Measurements from ENCODE around the gene NUDT5. TPM values are rescaled to one million over a fixed set of nuclear protein-coding genes. Genes with fewer than 3 reads are reported as not detected.

The NUDT5 gene
- total and polyA plus RNA-seq, 4 donors, result 29.7 to 62.3 (median 46.0) TPM

GRCh38 chr10:12207114-12207513, 11.4 kb upstream of the NUDT5 start:
- WGBS (ENCODE audit: insufficient coverage), result no CpG with 5 or more reads among the region's 3 CpGs
- Histone ChIP-seq H3K4me1 (ENCODE audit: control insufficient read depth, insufficient read depth, low read length) (no peaks in the 10 kb centered on the region), H3K27ac (ENCODE audit: low read depth, low read length) (no peak overlapping the region), H3K9me3 (ENCODE audit: control insufficient read depth, insufficient read depth, low read length) (no peaks in the 10 kb centered on the region), H3K36me3 (ENCODE audit: control insufficient read depth, insufficient read depth, low read length) (peaks cover 37% of the 10 kb centered on the region), H3K27me3 (ENCODE audit: control insufficient read depth, insufficient read depth, low read length) (no peaks in the 10 kb centered on the region), H3K4me3 (ENCODE audit: low read depth, low read length) (no peak overlapping the region)
- DNase-seq (ENCODE audit: low read depth in 4 of 6, low spot score in 6 of 6), result no peak

DNA sequence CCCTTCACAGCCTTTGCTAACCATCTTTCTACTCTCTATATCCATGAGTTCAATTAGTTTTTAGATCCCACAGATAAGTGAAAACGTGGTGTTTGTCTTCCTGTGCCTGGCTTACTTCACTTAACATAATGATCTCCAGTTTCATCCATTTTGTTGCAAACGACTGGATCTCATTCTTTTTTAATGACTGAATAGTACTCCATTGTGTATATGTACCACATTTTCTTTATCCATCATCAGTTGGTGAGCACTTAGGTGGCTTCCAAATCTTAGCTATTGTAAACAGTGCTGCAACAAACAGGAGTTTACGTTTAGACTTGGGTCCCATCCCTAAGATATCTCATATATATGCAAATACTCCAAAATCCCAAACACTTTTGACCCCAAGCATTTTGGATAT, 9.4 kb upstream of the NUDT5 start:
- Histone ChIP-seq H3K27ac (ENCODE audit: low read depth, low read length) (no peak overlapping the region), H3K9me3 (ENCODE audit: control insufficient read depth, insufficient read depth, low read length) (no peaks in the 10 kb centered on the region), H3K4me3 (ENCODE audit: low read depth, low read length) (no peak overlapping the region), H3K4me1 (ENCODE audit: control insufficient read depth, insufficient read depth, low read length) (no peaks in the 10 kb centered on the region), H3K27me3 (ENCODE audit: control insufficient read depth, insufficient read depth, low read length) (no peaks in the 10 kb centered on the region), H3K36me3 (ENCODE audit: control insufficient read depth, insufficient read depth, low read length) (peaks cover 31% of the 10 kb centered on the region)
- no CpG with 5 or more reads among the region's 3 CpGs for WGBS (ENCODE audit: insufficient coverage)
- DNase-seq (ENCODE audit: low read depth in 4 of 6, low spot score in 6 of 6), result no peak

GRCh38 chr10:12202226-12202625, 6.5 kb upstream of the NUDT5 start:
- WGBS (ENCODE audit: insufficient coverage), result 92% methylated on average over 2 of the region's 5 CpGs
- Histone ChIP-seq H3K4me1 (ENCODE audit: control insufficient read depth, insufficient read depth, low read length) (peaks cover 3% of the 10 kb centered on the region), H3K27me3 (ENCODE audit: control insufficient read depth, insufficient read depth, low read length) (no peaks in the 10 kb centered on the region), H3K9me3 (ENCODE audit: control insufficient read depth, insufficient read depth, low read length) (no peaks in the 10 kb centered on the region), H3K4me3 (ENCODE audit: low read depth, low read length) (no peak overlapping the region), H3K27ac (ENCODE audit: low read depth, low read length) (no peak overlapping the region), H3K36me3 (ENCODE audit: control insufficient read depth, insufficient read depth, low read length) (peaks cover 27% of the 10 kb centered on the region)
- DNase-seq (ENCODE audit: low read depth in 4 of 6, low spot score in 6 of 6), result no peak

DNA sequence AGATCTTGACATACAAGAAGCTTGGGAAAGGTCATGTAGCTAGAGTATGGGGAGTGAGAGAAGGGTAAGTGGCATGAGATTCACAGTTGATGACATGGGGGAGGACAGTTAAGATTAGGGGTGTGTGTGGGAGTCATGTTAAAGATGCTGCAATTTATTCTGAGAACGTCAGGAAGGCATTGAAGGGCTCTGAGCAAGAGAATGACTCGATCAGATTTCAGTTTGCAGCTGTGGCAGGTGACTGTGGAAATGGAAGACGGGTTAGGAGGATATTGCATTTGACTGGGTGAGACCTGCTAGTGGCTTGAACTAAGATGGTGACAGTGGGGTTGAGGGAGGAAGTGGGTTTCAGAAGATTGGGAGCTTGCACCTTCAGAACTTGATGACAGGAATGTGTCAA, 5.9 kb upstream of the NUDT5 start:
- DNase-seq (ENCODE audit: low read depth in 4 of 6, low spot score in 6 of 6), result no peak
- WGBS (ENCODE audit: insufficient coverage), result 90% methylated on average over 3 of the region's 3 CpGs
- Histone ChIP-seq H3K36me3 (ENCODE audit: control insufficient read depth, insufficient read depth, low read length) (peaks cover 26% of the 10 kb centered on the region), H3K4me1 (ENCODE audit: control insufficient read depth, insufficient read depth, low read length) (peaks cover 3% of the 10 kb centered on the region), H3K9me3 (ENCODE audit: control insufficient read depth, insufficient read depth, low read length) (no peaks in the 10 kb centered on the region), H3K4me3 (ENCODE audit: low read depth, low read length) (no peak overlapping the region), H3K27me3 (ENCODE audit: control insufficient read depth, insufficient read depth, low read length) (no peaks in the 10 kb centered on the region), H3K27ac (ENCODE audit: low read depth, low read length) (no peak overlapping the region)

- WGBS (ENCODE audit: insufficient coverage), result 96% methylated on average over 4 of the region's 5 CpGs
- H3K27me3 ChIP-seq (ENCODE audit: control insufficient read depth, insufficient read depth, low read length), result no peaks in the 10 kb centered on the region
- no peak for DNase-seq (ENCODE audit: low read depth in 4 of 6, low spot score in 6 of 6)
- H3K27ac ChIP-seq (ENCODE audit: low read depth, low read length), result no peak overlapping the region
- no peak overlapping the region for H3K4me3 ChIP-seq (ENCODE audit: low read depth, low read length)
- no peaks in the 10 kb centered on the region for H3K9me3 ChIP-seq (ENCODE audit: control insufficient read depth, insufficient read depth, low read length)
- H3K4me1 ChIP-seq (ENCODE audit: control insufficient read depth, insufficient read depth, low read length), result peaks cover 3% of the 10 kb centered on the region
- peaks cover 23% of the 10 kb centered on the region for H3K36me3 ChIP-seq (ENCODE audit: control insufficient read depth, insufficient read depth, low read length)
These were observed 5.2 kb upstream of the NUDT5 start for GRCh38 chr10:12200850-12201249.

DNA sequence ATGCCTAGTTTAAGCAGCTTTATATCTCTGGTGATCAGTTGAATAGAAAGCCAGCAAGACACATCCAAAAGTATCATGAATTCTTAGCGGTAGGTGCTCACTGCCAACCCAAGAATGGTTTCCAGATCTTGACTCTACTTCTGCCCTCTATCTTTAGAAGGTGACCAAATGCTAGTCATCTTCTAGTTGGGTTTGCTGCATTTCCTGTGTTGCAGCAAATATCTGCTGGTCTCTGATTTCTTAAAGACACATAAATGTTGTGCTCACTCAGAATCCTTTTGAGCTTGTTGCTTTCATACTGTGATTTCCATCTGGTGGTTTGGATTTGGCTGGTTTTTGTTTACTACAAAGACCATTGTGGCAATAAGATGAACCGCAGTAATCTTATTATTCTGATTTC, 2.5 kb upstream of the NUDT5 start:
- Histone ChIP-seq H3K36me3 (ENCODE audit: control insufficient read depth, insufficient read depth, low read length) (peaks cover 19% of the 10 kb centered on the region), H3K27ac (ENCODE audit: low read depth, low read length) (no peak overlapping the region), H3K4me3 (ENCODE audit: low read depth, low read length) (no peak overlapping the region), H3K9me3 (ENCODE audit: control insufficient read depth, insufficient read depth, low read length) (no peaks in the 10 kb centered on the region), H3K4me1 (ENCODE audit: control insufficient read depth, insufficient read depth, low read length) (peaks cover 8% of the 10 kb centered on the region), H3K27me3 (ENCODE audit: control insufficient read depth, insufficient read depth, low read length) (no peaks in the 10 kb centered on the region)
- WGBS (ENCODE audit: insufficient coverage), result no CpG with 5 or more reads among the region's 2 CpGs
- no peak for DNase-seq (ENCODE audit: low read depth in 4 of 6, low spot score in 6 of 6)

GRCh38 chr10:12196531-12197211, 980 bp upstream of the NUDT5 start:
- no peaks in the 10 kb centered on the region for H3K27me3 ChIP-seq (ENCODE audit: control insufficient read depth, insufficient read depth, low read length)
- H3K9me3 ChIP-seq (ENCODE audit: control insufficient read depth, insufficient read depth, low read length), result no peaks in the 10 kb centered on the region
- 20% methylated on average over 1 of the region's 15 CpGs for WGBS (ENCODE audit: insufficient coverage)
- H3K36me3 ChIP-seq (ENCODE audit: control insufficient read depth, insufficient read depth, low read length), result peaks cover 10% of the 10 kb centered on the region
- H3K27ac ChIP-seq (ENCODE audit: low read depth, low read length), result peak overlapping the region; percentile 93
- DNase-seq (ENCODE audit: low read depth in 4 of 6, low spot score in 6 of 6), result peak in 1 of 6 donors; percentile 2
- H3K4me1 ChIP-seq (ENCODE audit: control insufficient read depth, insufficient read depth, low read length), result peaks cover 8% of the 10 kb centered on the region
- H3K4me3 ChIP-seq (ENCODE audit: low read depth, low read length), result peak overlapping the region; percentile 93

- WGBS (ENCODE audit: insufficient coverage), result under 1% methylated on average over 12 of the region's 12 CpGs
- peak overlapping the region; percentile 93 for H3K4me3 ChIP-seq (ENCODE audit: low read depth, low read length)
- DNase-seq (ENCODE audit: low read depth in 4 of 6, low spot score in 6 of 6), result peak in 2 of 6 donors; percentile 1 to 26
These were observed 449 bp downstream of the NUDT5 start for GRCh38 chr10:12195281-12195602.

DNA sequence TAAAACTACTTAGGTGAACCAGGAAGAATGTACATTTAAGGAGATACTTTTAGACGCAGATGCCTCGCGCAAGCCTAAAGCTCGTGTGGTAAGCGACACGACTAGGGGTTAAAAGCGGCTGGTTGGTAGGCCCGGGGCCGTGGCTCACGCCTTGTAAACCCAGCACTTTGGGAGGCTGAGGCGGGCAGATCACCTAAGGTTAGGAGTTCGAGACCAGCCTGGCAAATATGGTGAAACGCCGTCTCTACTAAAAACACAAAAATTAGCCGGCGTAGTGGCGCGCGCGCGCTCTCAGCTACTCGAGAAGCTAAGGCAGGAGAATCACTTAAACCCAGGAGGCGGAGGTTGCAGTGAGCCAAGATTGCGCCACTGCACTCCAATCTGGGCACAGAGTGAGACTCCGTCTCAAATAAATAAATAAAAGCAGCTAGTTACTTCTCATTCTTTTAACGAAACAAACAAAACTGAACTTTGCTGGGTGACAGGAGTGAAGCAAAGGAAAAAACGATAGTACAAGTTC, 879 bp downstream of the NUDT5 start:
- peak in 1 of 6 donors; percentile 27 for DNase-seq (ENCODE audit: low read depth in 4 of 6, low spot score in 6 of 6)
- WGBS (ENCODE audit: insufficient coverage), result 3% methylated on average over 25 of the region's 27 CpGs
- Histone ChIP-seq H3K36me3 (ENCODE audit: control insufficient read depth, insufficient read depth, low read length) (no peaks in the 10 kb centered on the region), H3K9me3 (ENCODE audit: control insufficient read depth, insufficient read depth, low read length) (no peaks in the 10 kb centered on the region), H3K27ac (ENCODE audit: low read depth, low read length) (peak overlapping the region; percentile 93), H3K27me3 (ENCODE audit: control insufficient read depth, insufficient read depth, low read length) (no peaks in the 10 kb centered on the region), H3K4me1 (ENCODE audit: control insufficient read depth, insufficient read depth, low read length) (peaks cover 8% of the 10 kb centered on the region), H3K4me3 (ENCODE audit: low read depth, low read length) (peak overlapping the region; percentile 93)

More at GRCh38 chr10:12195281-12195602, 449 bp downstream of the NUDT5 start:
- no peaks in the 10 kb centered on the region for H3K9me3 ChIP-seq (ENCODE audit: control insufficient read depth, insufficient read depth, low read length)
- no peaks in the 10 kb centered on the region for H3K36me3 ChIP-seq (ENCODE audit: control insufficient read depth, insufficient read depth, low read length)
- no peaks in the 10 kb centered on the region for H3K27me3 ChIP-seq (ENCODE audit: control insufficient read depth, insufficient read depth, low read length)
- peaks cover 8% of the 10 kb centered on the region for H3K4me1 ChIP-seq (ENCODE audit: control insufficient read depth, insufficient read depth, low read length)
- H3K27ac ChIP-seq (ENCODE audit: low read depth, low read length), result peak overlapping the region; percentile 93

DNA sequence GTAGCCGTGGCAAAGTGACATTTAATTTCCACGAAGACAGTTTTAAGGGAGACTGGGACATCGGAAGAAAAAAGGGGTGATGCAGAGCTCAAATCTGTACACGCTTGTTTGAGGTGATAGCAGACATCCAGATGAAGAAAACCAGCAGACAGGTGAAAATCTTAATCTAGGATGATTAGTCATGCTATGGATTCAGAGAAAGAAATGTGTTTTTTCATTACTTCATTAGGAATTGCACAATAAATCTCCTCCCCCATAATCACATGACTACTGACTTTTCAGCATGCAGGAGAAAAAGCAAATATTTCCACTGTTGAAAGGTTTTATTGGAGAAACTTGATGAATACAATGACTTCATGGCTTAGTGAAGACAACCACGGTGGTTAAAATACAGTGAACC, 2.5 kb downstream of the NUDT5 start:
- WGBS (ENCODE audit: insufficient coverage), result 96% methylated on average over 4 of the region's 5 CpGs
- H3K9me3 ChIP-seq (ENCODE audit: control insufficient read depth, insufficient read depth, low read length), result no peaks in the 10 kb centered on the region
- peaks cover 8% of the 10 kb centered on the region for H3K4me1 ChIP-seq (ENCODE audit: control insufficient read depth, insufficient read depth, low read length)
- H3K27me3 ChIP-seq (ENCODE audit: control insufficient read depth, insufficient read depth, low read length), result no peaks in the 10 kb centered on the region
- no peak overlapping the region for H3K27ac ChIP-seq (ENCODE audit: low read depth, low read length)
- no peaks in the 10 kb centered on the region for H3K36me3 ChIP-seq (ENCODE audit: control insufficient read depth, insufficient read depth, low read length)
- H3K4me3 ChIP-seq (ENCODE audit: low read depth, low read length), result no peak overlapping the region
- DNase-seq (ENCODE audit: low read depth in 4 of 6, low spot score in 6 of 6), result no peak

Measured in spinal cord (tissue), 10 donors.